ENCODE data around the gene GBGT1. TPM values are rescaled to one million over a fixed set of nuclear protein-coding genes. Genes with fewer than 3 reads are reported as not detected.

Gene GBGT1
- total and polyA plus RNA-seq, 2 donors (not counting 3 experiments of a cell fraction or from before 2014, with no cell fraction given): 35.6 to 56.3 TPM

GRCh38 chr9:133104718-133105460 is 58.8 kb downstream of the GBGT1 start:
- H3K4me2 ChIP-seq (ENCODE audit: insufficient read depth, low read length): no peak overlapping the region
- CTCF ChIA-PET: interaction anchor here (8.0 kb wide), 1 partner anchor 39 kb away, joined by 110 read pairs; no protein-coding TSS in a partner anchor
- POLR2A ChIA-PET: no interaction called here
- H2AFZ ChIP-seq (ENCODE audit: low read depth, low read length): no peak overlapping the region
- H3K9ac ChIP-seq (replicated peaks; ENCODE audit: extremely low read depth, insufficient read depth, low read length): no peak overlapping the region
- DNase-seq (ENCODE audit: low read depth, low spot score) (no peak), FAIRE-seq (no peak)
- H3K27ac ChIP-seq (ENCODE audit: insufficient read depth, low read depth, low read length): no peak overlapping the region
- no TSS peak for BruUV-seq (replicated peaks)
- H3K27me3 ChIP-seq (ENCODE audit: control insufficient read depth in 2 of 2, insufficient read depth in 2 of 2, low read length in 2 of 2): no peaks in the 10 kb centered on the region
- dilution Hi-C loops (cut with MboI; ENCODE audit: extremely low pct_ligation_motif_present, low sequenced_read_pairs) (no loop called here), intact Hi-C loops (cut with micrococcal nuclease) (loop anchor here (2.0 kb wide), 1 partner anchor 16 kb away; the partner anchor contains the start of gene RALGDS)
- H3K9me1 ChIP-seq (replicated peaks; ENCODE audit: control insufficient read depth, extremely low read depth, insufficient read depth, low read length): no peaks in the 10 kb centered on the region
- H3K36me3 ChIP-seq (ENCODE audit: control insufficient read depth in 2 of 2, extremely low read depth in 1 of 2, insufficient read depth in 2 of 2, low read length in 2 of 2): peaks cover 12 to 77% of the 10 kb centered on the region in 2 experiments
- TF ChIP-seq GATA2 (IDR thresholded peaks at IDR 0.05; ENCODE audit: insufficient read depth, insufficient read length, low read depth, low read length) (no peak), CTCF (IDR thresholded peaks at IDR 0.05; ENCODE audit: extremely low read depth in 1 of 2, insufficient read depth in 1 of 2, low read depth in 1 of 2, low read length in 2 of 2) (no peak), POLR2AphosphoS5 (IDR thresholded peaks at IDR 0.05; ENCODE audit: insufficient read depth, low read depth, low read length) (no peak), MYC (IDR thresholded peaks at IDR 0.05; ENCODE audit: low read depth, low read length) (no peak), FOS (IDR thresholded peaks at IDR 0.05; ENCODE audit: borderline replicate concordance, insufficient read depth, low read length) (no peak), EZH2 (IDR thresholded peaks at IDR 0.05; ENCODE audit: borderline replicate concordance, low read depth, low read length, severe bottlenecking) (no peak), JUN (IDR thresholded peaks at IDR 0.05; ENCODE audit: borderline replicate concordance, insufficient read depth, insufficient read length, low read depth) (no peak)
- no peak overlapping the region for H3K4me3 ChIP-seq (replicated peaks in 1 of 3; ENCODE audit: insufficient read depth in 1 of 3, low read depth in 1 of 3, low read length in 3 of 3)
- H3K79me2 ChIP-seq (ENCODE audit: control insufficient read depth, insufficient read depth, low read length): no peaks in the 10 kb centered on the region
- H3K9me3 ChIP-seq (replicated peaks; ENCODE audit: control insufficient read depth, insufficient read depth, low read length): no peaks in the 10 kb centered on the region
- no peaks in the 10 kb centered on the region for H4K20me1 ChIP-seq (replicated peaks; ENCODE audit: control insufficient read depth, extremely low read depth, insufficient read depth, low read length)
- no peaks in the 10 kb centered on the region for H3K4me1 ChIP-seq (ENCODE audit: control insufficient read depth, extremely low read depth, insufficient read depth, low read length)

Data from endothelial cell of umbilical vein (primary cell).